Upper lobe of left lung (tissue), 4 donors: ENCODE results near the gene ZC2HC1B.

ENCODE experiments used
- POLR2A ChIP-seq, 4 donors: fragments of 450-650 bp; IDR thresholded peaks; one replicate each; pipeline ENCODE4 v1.5.1; 2016 to 2017; ENCODE audit warnings: antibody characterized with exemption in 4 of 4, mild to moderate bottlenecking in 2 of 4
- POLR2AphosphoS5 ChIP-seq, 2 donors: sonication (generic); formaldehyde crosslinking; IDR thresholded peaks; one replicate each; pipeline ENCODE4 v1.5.1; 2017; ENCODE audit warnings: antibody characterized with exemption in 2 of 2
- TF ChIP-seq, protein P1 (sequence below), 6 experiments: fragments of 450-650 bp in 4 of 6; fragments of 200-600 bp in 2 of 6; sonication (generic) in 2 of 6; IDR thresholded peaks; one replicate each; pipeline ENCODE4 v1.5.1; 2016 to 2019; ENCODE audit warnings: antibody characterized with exemption in 6 of 6

DNA sequence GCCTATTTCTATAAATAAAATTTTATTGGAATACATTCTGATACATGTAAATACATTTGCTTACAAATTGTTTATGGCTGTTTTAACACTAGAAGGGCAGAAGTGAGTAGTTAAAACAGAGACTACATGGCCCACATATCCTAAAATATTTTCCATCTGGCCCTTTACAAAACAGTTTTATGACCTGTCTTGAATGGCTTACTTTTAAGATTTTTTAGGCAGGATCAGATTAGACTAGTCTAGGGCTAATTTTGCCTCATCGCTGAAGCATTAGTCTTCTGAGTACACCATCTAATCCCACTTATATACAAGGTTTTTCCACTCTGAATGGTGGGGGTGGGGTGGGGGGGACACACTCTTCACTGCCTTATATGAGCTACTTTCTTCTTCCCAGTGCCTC is 116.6 kb downstream of the ZC2HC1B start:
- no peak for TF ChIP-seq POLR2A (IDR thresholded peaks at IDR 0.05)
- TF ChIP-seq, protein P1, sequence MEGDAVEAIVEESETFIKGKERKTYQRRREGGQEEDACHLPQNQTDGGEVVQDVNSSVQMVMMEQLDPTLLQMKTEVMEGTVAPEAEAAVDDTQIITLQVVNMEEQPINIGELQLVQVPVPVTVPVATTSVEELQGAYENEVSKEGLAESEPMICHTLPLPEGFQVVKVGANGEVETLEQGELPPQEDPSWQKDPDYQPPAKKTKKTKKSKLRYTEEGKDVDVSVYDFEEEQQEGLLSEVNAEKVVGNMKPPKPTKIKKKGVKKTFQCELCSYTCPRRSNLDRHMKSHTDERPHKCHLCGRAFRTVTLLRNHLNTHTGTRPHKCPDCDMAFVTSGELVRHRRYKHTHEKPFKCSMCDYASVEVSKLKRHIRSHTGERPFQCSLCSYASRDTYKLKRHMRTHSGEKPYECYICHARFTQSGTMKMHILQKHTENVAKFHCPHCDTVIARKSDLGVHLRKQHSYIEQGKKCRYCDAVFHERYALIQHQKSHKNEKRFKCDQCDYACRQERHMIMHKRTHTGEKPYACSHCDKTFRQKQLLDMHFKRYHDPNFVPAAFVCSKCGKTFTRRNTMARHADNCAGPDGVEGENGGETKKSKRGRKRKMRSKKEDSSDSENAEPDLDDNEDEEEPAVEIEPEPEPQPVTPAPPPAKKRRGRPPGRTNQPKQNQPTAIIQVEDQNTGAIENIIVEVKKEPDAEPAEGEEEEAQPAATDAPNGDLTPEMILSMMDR (IDR thresholded peaks at IDR 0.05): no peak
- no peak for TF ChIP-seq POLR2AphosphoS5 (IDR thresholded peaks at IDR 0.05)
